Measurements from ENCODE around the gene MAPK8.

The MAPK8 gene

DNA sequence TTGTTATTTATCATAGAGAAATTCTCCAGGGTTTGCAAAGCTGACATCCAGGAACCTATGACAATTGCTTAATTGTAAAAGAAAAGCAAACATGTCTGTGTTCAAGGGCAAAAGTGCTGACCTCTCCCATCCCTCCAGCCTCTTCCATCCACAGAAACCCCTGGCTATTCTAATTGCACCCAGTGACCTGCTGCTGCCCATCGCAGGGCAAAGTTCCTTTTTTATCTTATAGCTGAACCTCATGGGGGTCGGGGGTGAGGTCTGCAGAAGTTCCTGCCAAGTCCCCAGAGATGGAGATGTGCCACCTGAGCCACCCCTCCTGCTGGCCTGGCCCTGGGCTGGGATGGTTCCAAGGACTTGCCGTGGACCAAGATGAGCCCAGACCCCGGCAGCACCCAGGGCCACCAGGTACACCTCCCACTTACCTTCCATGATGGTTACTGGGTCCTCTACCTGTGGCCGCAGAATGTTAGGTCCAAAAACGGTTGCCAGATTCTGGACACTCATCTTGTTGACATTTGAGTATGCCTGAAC, 146.5 kb downstream of the MAPK8 start:
- no peak overlapping the region for H3K4me3 ChIP-seq (replicated peaks in 1 of 2; ENCODE audit: low read depth in 2 of 2, low read length in 2 of 2)
- no peak for DNase-seq (ENCODE audit: low read depth in 2 of 2)
- TF ChIP-seq, protein P1, sequence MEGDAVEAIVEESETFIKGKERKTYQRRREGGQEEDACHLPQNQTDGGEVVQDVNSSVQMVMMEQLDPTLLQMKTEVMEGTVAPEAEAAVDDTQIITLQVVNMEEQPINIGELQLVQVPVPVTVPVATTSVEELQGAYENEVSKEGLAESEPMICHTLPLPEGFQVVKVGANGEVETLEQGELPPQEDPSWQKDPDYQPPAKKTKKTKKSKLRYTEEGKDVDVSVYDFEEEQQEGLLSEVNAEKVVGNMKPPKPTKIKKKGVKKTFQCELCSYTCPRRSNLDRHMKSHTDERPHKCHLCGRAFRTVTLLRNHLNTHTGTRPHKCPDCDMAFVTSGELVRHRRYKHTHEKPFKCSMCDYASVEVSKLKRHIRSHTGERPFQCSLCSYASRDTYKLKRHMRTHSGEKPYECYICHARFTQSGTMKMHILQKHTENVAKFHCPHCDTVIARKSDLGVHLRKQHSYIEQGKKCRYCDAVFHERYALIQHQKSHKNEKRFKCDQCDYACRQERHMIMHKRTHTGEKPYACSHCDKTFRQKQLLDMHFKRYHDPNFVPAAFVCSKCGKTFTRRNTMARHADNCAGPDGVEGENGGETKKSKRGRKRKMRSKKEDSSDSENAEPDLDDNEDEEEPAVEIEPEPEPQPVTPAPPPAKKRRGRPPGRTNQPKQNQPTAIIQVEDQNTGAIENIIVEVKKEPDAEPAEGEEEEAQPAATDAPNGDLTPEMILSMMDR (IDR thresholded peaks at IDR 0.05; ENCODE audit: low read depth, low read length) = no peak

DNA sequence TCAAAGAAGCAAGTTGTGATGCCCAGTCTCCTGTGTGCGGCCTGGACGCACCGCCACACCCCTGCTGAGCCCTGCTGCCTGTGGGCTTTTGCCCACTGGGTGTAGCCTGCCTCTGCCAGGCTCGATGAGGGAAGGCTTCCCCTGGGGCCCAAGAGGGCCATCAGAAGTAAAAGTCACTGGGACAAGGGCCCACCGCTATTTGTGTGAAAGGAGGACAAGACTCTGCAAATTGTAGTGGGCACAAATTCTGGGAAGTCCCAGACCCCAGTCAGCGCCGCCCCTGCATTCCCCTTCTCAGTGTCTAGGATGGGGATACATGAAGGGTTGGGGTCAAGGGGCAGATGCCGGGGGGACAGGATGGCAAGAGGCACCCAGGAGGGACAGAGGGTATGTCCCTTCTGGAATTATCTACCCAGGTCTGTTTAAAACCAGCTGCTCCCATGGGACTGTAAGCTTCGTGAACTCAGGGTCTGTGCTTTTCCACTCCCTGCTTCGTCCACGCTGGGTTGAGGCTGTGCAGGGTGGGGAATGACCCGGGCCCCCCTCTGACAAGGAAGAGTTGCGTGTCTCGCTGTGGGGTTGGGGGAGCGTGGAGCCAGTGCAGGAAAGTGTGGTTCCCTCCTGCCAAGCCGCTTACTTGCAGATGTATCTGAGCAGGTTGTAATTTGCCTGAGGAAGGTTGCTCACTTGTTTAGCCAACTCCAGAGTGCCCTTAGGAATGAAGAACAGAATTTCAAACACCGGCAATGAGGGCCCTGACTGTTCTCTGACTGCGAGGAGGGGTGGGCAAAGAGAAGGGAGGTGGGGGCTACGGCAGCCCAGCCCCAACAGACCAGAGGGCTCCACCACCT, 147.2 kb downstream of the MAPK8 start:
- DNase-seq (ENCODE audit: low read depth in 2 of 2) = no peak
- TF ChIP-seq, protein P1 (IDR thresholded peaks at IDR 0.05; ENCODE audit: low read depth, low read length) = no peak
- H3K4me3 ChIP-seq (replicated peaks in 1 of 2; ENCODE audit: low read depth in 2 of 2, low read length in 2 of 2) = no peak overlapping the region

DNA sequence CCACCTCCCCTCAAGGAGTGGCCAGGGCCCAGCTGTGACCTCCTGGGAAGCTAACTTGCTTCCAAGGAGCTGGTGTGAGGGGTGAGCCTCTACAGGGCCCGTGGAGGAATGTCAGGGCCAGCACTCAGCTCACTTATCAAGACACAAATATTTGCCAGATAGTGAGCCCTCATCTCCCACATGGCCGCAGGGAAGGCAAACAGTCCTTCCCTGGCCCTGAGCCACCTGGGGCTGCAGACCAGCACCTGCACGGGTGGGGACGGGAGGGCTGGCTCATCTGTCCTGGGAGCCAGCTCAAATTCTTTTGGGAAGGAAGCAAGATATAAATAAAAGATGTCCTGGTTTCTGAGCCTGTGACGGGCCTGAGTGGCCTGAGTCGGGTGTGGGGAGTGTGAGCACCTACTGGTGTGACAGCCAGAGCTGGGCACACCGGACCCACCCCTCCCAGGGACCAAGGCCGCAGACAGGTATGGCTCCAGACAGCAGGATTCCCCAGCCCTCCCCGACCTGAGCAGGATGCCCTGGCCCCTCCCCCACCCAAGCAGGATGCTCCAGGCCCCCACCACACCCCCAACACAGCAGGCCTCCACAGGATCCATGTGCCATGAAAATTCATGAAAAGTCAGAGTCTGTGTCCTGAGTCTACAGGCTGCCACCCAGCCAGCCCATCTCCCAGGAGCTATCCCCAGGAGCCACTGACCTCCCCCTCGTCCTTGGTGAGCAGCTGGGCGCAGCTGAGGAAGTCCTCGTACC, 148.0 kb downstream of the MAPK8 start:
- TF ChIP-seq, protein P1 (IDR thresholded peaks at IDR 0.05; ENCODE audit: low read depth, low read length) = no peak
- no peak for DNase-seq (ENCODE audit: low read depth in 2 of 2)
- H3K4me3 ChIP-seq (replicated peaks in 1 of 2; ENCODE audit: low read depth in 2 of 2, low read length in 2 of 2) = no peak overlapping the region

DNA sequence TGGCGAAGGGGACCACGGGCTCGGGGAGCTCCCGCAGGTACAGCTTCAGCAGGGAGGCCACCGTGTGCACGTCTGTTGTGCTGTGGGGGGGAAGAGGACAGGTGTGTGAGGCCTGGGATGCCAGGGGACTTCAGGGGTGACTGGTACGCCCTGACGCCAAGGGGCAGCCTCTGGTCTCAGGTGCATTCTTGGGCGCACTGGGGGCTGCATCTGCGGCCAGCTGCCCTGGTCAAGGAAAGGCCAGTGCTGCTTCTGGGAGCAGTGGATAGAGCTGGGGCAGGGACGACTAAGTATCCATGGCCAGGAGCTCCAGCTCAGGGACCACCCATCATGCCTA, 148.5 kb downstream of the MAPK8 start:
- H3K4me3 ChIP-seq (replicated peaks in 1 of 2; ENCODE audit: low read depth in 2 of 2, low read length in 2 of 2) = no peak overlapping the region
- TF ChIP-seq, protein P1 (IDR thresholded peaks at IDR 0.05; ENCODE audit: low read depth, low read length) = no peak
- no peak for DNase-seq (ENCODE audit: low read depth in 2 of 2)

DNA sequence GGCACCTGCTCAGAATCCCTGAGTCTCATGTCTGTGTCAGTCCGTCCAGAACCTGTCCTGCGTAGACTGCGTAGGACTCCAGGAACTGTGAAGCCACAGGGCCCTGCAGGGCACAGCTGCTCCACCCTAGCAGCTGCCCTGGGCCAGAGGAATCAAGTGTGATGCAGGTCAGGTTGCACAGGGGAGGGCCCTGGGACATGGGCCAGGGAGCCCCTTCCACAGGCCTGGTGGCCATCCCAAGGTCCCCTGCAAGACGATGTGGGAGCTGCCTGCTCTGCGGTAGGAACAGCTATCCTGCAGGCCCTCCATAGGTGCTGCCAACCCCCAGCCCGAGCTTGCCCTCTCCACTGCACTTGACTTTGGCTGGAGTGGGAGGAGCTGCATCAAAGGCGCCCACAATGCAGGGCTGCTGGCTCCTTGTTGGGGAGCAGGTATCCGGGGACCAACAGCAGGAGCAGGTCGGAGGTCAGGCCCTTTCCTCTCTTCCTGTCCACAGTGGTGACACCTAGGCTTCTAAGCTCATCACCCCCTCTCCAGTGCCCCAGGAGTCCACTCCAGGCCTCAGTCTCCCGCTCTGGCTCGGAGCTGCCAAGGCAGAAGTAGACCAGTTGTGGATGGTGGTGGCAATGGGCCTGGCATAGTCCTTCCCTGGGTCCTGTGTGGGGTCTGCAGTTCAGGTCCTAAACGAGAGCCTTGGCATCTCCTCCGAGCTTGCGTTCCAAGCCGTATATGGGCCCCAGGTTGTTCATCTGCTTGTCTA, 149.1 kb downstream of the MAPK8 start:
- TF ChIP-seq, protein P1 (IDR thresholded peaks at IDR 0.05; ENCODE audit: low read depth, low read length) = no peak
- DNase-seq (ENCODE audit: low read depth in 2 of 2) = no peak
- no peak overlapping the region for H3K4me3 ChIP-seq (replicated peaks in 1 of 2; ENCODE audit: low read depth in 2 of 2, low read length in 2 of 2)

DNA sequence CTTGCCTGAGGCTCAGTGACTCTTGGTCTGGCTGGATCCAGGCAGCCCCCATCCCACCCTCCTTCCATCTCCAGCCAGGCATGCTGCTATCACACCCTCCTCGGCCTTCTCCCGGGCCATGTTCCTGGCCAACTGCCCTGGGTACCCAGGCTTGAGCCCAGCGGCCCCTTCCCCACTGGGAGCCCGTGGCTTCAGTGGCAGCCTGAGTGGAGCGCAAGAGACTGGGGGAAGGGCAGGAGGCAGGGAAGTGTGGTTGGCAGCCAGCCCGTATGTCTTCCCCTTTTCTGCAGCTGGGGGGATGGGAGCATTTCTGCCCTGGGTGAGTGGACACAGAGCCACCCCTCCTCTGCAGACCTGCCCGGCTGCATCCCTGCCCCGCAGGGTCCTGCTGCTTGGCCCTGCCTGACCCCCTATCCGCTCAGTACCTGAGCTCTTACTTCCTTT, 149.9 kb downstream of the MAPK8 start:
- TF ChIP-seq, protein P1 (IDR thresholded peaks at IDR 0.05; ENCODE audit: low read depth, low read length) = no peak
- H3K4me3 ChIP-seq (replicated peaks in 1 of 2; ENCODE audit: low read depth in 2 of 2, low read length in 2 of 2) = no peak overlapping the region
- DNase-seq (ENCODE audit: low read depth in 2 of 2) = peak in 1 of 2 donors; percentile 58
